ENCODE data around the gene MYO9B.

MYO9B gene

GRCh38 chr19:17192751-17193150 is 117.2 kb downstream of the MYO9B start:
- no peaks in the 10 kb centered on the region for H3K27me3 ChIP-seq (ENCODE audit: control insufficient read depth, low read length)

GRCh38 chr19:17194608-17195007 is 119.0 kb downstream of the MYO9B start:
- H3K4me3 ChIP-seq (ENCODE audit: low read length), result no peak overlapping the region
- peaks cover 41% of the 10 kb centered on the region for H3K4me1 ChIP-seq (ENCODE audit: control insufficient read depth, low read length)
- H3K9me2 ChIP-seq (replicated peaks; ENCODE audit: control insufficient read depth, low read length), result no peaks in the 10 kb centered on the region
- no peaks in the 10 kb centered on the region for H4K20me1 ChIP-seq (ENCODE audit: control insufficient read depth, insufficient read depth, low read depth, low read length)
- no peak overlapping the region for H3K4me2 ChIP-seq (ENCODE audit: low read length)
- H3K9me3 ChIP-seq (ENCODE audit: control insufficient read depth, insufficient read depth, low read length), result no peaks in the 10 kb centered on the region
- H3K27me3 ChIP-seq (ENCODE audit: control insufficient read depth, low read length), result no peaks in the 10 kb centered on the region
- H3K36me3 ChIP-seq (ENCODE audit: control insufficient read depth, low read length), result peaks cover 73% of the 10 kb centered on the region
- no peak overlapping the region for H3K27ac ChIP-seq (ENCODE audit: low read depth, low read length)
- no peaks in the 10 kb centered on the region for H3K79me2 ChIP-seq (ENCODE audit: control insufficient read depth, low read length)
- no peak for TF ChIP-seq EZH2phosphoT487 (IDR thresholded peaks at IDR 0.05; ENCODE audit: borderline replicate concordance, low read length)
- no peak for TF ChIP-seq CTCF (IDR thresholded peaks at IDR 0.05; ENCODE audit: low read depth, low read length, poor library complexity, severe bottlenecking)
- peaks cover 9% of the 10 kb centered on the region for H3F3A ChIP-seq (ENCODE audit: control insufficient read depth, insufficient read depth)

More at GRCh38 chr19:17192751-17193150, 117.2 kb downstream of the MYO9B start:
- Histone ChIP-seq H3K4me3 (ENCODE audit: low read length) (no peak overlapping the region), H3K79me2 (ENCODE audit: control insufficient read depth, low read length) (no peaks in the 10 kb centered on the region), H3K9me2 (replicated peaks; ENCODE audit: control insufficient read depth, low read length) (no peaks in the 10 kb centered on the region), H3K4me2 (ENCODE audit: low read length) (0 out of 2 replicates have a peak overlapping the region, but pooled peaks have one; percentile 31), H3K9me3 (ENCODE audit: control insufficient read depth, insufficient read depth, low read length) (no peaks in the 10 kb centered on the region), H3K36me3 (ENCODE audit: control insufficient read depth, low read length) (peaks cover 74% of the 10 kb centered on the region), H3K4me1 (ENCODE audit: control insufficient read depth, low read length) (peaks cover 55% of the 10 kb centered on the region), H4K20me1 (ENCODE audit: control insufficient read depth, insufficient read depth, low read depth, low read length) (no peaks in the 10 kb centered on the region), H3F3A (ENCODE audit: control insufficient read depth, insufficient read depth) (peaks cover 12% of the 10 kb centered on the region), H3K27ac (ENCODE audit: low read depth, low read length) (peak overlapping the region; percentile 96)
- TF ChIP-seq EZH2phosphoT487 (IDR thresholded peaks at IDR 0.05; ENCODE audit: borderline replicate concordance, low read length) (no peak), CTCF (IDR thresholded peaks at IDR 0.05; ENCODE audit: low read depth, low read length, poor library complexity, severe bottlenecking) (no peak)

- H3K27ac ChIP-seq (ENCODE audit: low read depth, low read length), result no peak overlapping the region
- H3K36me3 ChIP-seq (ENCODE audit: control insufficient read depth, low read length), result peaks cover 72% of the 10 kb centered on the region
- H3K4me2 ChIP-seq (ENCODE audit: low read length), result no peak overlapping the region
- peaks cover 36% of the 10 kb centered on the region for H3K4me1 ChIP-seq (ENCODE audit: control insufficient read depth, low read length)
- H3K9me3 ChIP-seq (ENCODE audit: control insufficient read depth, insufficient read depth, low read length), result no peaks in the 10 kb centered on the region
- peaks cover 9% of the 10 kb centered on the region for H3F3A ChIP-seq (ENCODE audit: control insufficient read depth, insufficient read depth)
- no peak overlapping the region for H3K4me3 ChIP-seq (ENCODE audit: low read length)
- H3K79me2 ChIP-seq (ENCODE audit: control insufficient read depth, low read length), result no peaks in the 10 kb centered on the region
- no peaks in the 10 kb centered on the region for H3K27me3 ChIP-seq (ENCODE audit: control insufficient read depth, low read length)
- H4K20me1 ChIP-seq (ENCODE audit: control insufficient read depth, insufficient read depth, low read depth, low read length), result no peaks in the 10 kb centered on the region
- H3K9me2 ChIP-seq (replicated peaks; ENCODE audit: control insufficient read depth, low read length), result no peaks in the 10 kb centered on the region
- TF ChIP-seq EZH2phosphoT487 (IDR thresholded peaks at IDR 0.05; ENCODE audit: borderline replicate concordance, low read length) (no peak), CTCF (IDR thresholded peaks at IDR 0.05; ENCODE audit: low read depth, low read length, poor library complexity, severe bottlenecking) (no peak)
These were observed 119.5 kb downstream of the MYO9B start for GRCh38 chr19:17195106-17195505.
